ENCODE measurements around the gene EIF4A3.
"Not testable (repeated sequence)": the region's sequence is repeated elsewhere in the genome, so short reads cannot be mapped to it uniquely, and the experiment has no call there.

Gene EIF4A3

DNA sequence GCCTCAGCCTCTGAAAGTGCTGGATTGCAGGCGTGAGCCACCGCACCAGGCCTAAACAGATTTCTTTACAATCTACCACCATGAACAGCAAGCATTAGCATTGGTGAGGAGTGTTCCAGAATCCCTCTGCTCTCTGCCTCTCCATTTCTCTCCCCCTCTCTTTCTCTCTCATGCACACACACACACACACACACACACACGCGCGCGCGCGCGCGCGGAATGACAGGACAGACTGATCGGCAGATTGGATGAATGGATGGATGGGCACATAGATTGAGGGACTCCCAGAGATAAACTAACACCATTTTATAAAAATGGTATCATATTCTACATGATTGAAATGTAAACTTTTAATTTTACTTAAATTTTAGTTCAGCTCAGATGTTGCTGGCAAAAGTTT lies 26.2 kb upstream of the EIF4A3 start:
- no peak for DNase-seq (ENCODE audit: low spot score)

GRCh38 chr17:80171681-80172080 lies 24.8 kb upstream of the EIF4A3 start:
- DNase-seq (ENCODE audit: low spot score) = no peak

GRCh38 chr17:80169784-80170500 lies 23.0 kb upstream of the EIF4A3 start, which contains the start of gene CARD14:
Gene CARD14, plus strand, starts transcription at chr17:80170030. Its CDS starts 11,409 bp downstream, at chr17:80181439.
- DNase-seq (ENCODE audit: low spot score) = peak; percentile 55

GRCh38 chr17:80169107-80169506 lies 22.2 kb upstream of the EIF4A3 start:
- DNase-seq (ENCODE audit: low spot score) = no peak

DNA sequence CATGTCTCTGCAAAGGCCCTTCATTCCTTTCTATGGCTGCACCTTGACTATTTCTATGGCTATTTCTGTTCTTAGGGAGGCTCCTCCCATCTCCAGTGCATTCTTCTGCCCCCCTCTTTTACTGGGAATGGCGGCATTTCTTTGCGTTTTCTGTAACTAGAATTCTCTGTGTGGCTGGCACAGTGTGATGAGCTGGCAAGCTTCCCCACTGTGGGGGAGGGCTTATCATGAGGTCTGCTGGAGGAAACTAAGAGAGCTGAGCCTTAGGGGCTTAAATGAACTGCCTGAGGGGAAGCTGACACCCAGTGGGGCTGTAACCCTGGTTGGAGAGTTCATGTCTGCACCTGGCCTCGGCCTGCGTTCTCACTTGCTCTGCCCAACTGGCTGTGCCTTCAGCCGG lies 21.4 kb upstream of the EIF4A3 start:
- DNase-seq (ENCODE audit: low spot score) = no peak

DNA sequence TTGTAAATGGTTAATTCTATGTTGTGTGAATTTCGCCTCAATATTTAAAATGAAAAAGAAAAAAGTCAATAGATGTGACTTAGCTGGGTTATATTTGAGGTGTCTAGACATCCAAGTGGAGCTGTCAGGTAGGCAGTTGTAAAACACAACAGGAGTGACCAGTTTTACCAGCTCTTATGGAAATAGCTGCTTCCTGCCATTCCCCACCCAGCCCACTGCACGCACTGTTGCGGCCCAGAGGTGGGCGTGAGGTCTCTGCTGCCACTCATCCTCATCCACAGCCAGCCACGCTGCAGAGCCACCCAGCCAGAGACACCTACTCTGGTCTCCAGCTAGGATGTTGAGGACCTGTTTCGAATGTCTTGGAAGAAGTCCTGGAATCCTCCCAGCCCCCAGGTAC lies 19.5 kb upstream of the EIF4A3 start:
- no peak for DNase-seq (ENCODE audit: low spot score)

DNA sequence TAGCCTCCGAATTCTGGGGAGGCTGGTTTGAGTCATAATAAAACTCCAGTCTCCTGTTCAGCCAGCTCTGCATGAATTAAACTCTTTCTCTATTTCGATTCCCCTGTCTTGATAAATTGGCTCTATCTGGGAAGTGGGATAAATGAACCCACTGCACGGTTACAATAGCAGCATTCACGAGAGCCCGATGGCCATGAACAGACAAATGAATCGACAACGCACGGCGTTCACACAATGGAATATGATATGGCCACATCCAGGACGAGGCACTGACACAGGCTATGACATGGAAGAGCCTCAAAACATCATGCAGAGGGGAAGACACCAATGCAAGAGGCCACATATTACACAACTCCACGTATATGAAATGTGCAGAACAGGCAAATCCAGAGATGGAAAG lies 17.3 kb upstream of the EIF4A3 start:
- DNase-seq (ENCODE audit: low spot score) = no peak

GRCh38 chr17:80163336-80163735 lies 16.4 kb upstream of the EIF4A3 start:
- no peak for DNase-seq (ENCODE audit: low spot score)

DNA sequence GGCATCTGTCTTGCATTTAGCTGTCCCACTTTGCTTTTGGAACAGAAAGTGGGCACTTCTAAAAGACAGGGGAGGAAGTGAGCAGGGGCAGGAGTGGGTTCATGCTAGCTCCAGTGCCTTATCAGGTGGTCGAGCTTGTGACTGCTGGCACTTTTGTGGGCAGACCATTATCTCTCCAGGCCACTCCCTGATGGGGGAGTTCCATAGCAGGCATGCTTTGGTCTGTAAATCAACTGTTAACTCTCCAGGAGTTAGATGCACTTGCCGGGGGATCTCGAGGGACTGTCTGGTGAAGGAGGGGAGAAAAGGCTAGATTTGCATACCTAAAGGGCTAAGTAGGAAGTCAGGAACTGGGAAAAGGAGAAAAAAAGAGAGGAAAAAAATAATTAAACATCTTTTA lies 13.6 kb upstream of the EIF4A3 start:
- DNase-seq (ENCODE audit: low spot score) = no peak

DNA sequence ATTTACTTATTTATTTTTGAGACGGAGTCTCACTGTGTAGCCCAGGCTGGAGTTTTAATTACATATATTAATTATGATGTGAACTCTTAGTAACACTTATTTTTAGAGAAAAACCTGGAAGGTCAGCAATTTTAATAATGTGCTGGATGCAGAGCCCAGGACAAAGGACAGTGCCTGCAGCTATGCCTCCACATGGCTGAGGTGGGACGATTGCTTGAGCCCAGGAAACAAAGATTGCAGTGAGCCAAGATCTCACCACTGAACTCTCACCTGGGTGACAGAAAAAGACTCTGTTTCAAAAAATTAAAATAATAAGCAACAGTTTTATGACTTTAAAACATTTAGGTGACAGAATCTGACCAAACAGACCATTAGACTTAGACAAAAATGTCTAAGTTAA lies 11.9 kb upstream of the EIF4A3 start:
- DNase-seq (ENCODE audit: low spot score) = no peak

DNA sequence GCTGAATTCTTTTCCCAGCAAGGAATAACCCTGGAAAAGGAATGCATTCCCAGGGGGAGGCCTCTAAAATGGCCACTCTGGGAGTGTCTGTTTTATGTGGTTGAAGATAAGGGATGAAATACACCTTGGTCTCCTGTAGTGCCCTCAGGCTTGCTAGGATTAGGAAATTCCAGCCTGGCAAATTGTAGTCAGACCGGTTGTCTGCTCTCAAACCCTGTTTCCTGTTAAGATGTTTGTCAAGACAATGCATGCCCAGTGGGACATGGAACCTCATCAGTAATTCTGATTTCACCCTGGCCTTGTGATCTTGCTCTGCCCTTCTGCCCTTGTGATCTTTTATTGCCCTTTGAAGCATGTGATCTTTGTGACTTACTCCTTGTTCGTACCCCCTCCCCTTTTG lies 8.7 kb upstream of the EIF4A3 start:
- DNase-seq (ENCODE audit: low spot score) = not testable (repeated sequence)

DNA sequence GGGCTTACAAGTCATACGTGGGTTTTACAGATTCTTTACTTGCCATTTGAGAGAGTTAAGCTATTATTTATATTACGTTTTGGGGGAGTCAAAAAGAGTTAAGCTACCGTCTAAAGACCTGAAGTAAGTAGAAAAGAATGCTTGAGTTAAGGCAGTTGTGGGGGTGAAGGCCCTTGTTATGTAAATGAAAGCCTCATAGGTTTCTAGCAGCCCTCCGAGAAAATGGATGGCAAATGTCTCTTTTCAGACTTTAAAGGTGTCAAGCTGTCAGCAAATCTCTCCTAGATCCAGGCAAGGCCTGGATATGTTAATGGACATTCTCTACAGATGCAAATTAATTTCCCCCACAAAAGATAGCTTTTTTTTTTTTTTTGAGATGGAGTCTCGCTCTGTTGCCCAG lies 7.2 kb upstream of the EIF4A3 start:
- DNase-seq (ENCODE audit: low spot score) = no peak

DNA sequence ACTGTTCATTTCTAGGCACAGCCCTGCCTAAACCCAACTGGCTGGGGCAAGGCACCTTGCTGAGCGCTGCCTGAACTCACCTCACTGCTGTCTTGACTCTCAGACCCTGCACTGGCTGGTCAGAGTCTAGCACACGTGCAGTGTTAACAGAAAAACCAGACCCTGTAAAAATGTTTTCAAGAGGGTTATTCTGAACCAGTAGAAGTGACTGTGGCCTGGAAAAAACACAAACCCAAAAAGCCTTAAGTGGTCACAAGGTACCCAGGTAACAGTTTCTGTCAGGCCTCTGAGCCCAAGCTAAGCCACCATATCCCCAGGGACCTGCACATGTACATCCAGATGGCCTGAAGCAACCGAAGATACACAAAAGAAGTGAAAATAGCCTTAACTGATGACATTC lies 6.1 kb upstream of the EIF4A3 start:
- DNase-seq (ENCODE audit: low spot score) = no peak

DNA sequence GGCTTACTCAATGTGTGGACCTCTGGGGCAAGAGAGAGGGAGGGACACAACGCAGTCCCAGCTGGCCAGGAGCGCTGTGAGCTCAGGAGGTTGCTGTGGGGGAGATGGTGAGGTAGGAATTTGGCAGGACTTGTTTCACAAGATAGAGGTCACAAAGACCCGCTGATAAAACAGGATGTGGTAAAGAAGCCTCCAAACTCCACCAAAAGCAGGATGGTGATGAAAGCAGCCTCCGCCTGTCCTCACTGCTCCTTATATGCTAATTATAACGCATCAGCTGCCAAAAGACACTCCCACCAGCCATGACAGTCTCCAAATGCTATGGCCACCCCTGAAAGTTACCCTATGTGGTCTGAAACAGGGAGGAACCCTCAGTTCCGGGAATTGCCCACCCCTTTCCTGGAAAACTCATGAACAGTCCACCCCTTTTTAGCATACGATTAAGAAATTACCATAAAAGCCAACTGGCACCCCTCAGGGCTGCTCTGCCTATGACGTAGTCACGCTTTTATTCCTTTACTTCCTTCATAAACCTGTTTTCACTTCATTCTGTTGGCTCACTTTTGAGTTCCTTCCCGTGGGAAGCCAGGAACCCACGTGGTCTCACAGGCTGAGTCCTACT lies 5.3 kb upstream of the EIF4A3 start:
- no peak for DNase-seq (ENCODE audit: low spot score)

- DNase-seq (ENCODE audit: low spot score) = no peak
These were observed 4.4 kb upstream of the EIF4A3 start for GRCh38 chr17:80151333-80151732.

DNA sequence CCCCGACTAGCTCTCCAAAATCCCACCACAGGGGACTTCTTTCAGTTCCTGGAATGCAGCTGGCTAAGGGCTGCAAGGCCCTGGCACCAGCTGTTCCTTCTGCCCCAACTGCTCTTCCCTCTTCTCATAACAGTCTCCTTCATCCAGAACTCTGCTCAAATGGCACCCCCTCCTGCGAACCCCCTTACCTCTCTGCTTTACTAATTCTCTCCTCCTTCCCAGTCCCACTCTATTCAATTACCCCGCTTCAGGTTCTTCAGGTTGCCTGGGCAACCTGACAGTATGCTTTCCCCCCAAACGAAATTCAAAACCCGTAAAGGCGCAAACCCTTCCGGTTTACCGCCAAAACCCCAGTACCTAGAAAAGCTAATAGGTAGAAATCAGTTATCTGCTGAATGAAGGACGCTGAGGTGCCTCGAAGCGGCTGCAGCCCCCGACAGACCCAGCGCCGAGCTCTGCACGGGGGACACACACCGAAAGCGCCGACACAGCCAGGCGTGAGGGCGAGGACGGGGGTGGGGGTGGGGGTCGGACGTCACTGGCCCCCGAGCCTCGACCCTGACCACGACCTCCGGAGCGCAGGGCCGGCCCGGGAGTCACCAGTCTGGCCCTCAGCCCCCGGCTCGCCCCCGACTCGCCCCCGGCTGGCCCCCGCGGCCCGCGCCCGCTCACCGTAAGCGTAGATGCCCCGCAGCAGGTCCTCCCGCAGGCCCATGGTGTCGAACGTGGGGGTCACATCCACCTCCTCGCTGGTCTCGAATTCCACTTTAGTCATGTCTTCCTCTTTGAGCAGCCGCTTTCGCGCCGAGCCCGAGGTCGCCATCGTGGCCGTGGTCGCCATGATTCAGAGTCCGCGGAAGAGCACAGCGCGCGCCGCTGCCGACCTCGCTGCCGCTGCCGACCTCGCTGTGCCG lies 550 bp downstream of the EIF4A3 start:
- DNase-seq (ENCODE audit: low spot score) = peak; percentile 35

DNA sequence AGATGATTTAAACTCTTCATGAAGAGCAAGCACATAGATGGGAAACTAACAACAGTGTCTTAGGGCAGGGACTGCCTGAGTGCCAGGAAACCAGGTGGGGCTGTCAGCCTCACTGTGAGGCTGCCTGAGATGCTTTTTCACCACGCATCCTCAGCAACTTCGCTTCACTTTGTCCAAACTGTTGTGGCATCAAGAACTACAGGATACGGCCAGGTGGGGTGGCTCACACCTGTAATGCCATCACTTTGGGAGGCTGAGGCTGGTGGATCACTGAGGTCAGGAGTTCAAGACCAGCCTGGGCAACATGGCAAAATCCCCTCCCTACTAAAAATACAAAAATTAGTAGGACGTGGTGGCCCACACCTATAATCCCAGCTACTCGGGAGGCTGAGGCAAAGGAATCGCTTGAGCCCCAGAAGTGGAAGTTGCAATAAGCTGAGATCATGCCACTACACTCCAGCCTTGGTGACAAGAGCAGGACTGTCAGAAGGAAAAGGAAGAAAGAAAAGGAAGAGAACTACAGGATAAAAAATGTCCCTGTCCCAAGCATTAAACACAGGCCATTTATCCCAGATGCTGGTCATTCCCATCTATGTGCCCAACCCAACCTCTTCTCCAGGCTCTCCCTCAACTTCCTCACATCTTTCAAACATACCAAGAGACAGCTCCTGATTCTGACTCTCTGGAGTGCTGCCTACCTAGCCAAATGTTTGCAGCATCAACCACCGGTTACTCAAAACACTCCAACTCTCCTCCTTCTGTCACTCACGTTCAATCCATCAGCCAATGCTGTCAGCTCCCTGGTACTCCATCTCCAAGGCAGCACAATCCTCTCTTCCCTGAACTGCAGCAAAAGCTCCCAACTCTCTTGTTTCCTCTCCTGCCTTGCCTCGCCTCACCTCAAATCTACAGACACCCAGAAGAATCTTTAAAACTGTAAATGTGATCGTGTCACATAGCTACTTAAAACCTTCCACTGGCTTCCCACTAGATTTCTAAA lies 1.6 kb downstream of the EIF4A3 start:
- DNase-seq (ENCODE audit: low spot score) = no peak

DNA sequence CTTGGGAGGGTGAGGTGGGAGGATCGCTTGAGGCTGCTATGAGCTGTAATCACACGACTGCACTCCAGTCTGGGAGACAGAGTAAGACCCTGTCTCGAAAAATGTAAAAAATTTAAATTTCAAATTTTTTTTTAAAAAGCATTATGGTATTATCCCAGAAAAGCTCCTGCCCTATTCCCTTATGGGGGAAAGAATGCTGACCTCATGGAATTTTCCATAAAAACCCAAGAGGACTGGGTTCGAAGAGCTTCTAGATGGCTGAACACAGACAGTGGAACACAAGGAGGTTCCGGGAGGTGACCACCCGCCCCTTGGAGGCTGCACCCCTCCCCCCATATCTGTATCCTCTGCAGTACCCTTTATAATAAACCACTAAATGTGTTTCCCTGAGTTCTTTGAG lies 4.0 kb downstream of the EIF4A3 start:
- no peak for DNase-seq (ENCODE audit: low spot score)

GRCh38 chr17:80141463-80142165 lies 5.3 kb downstream of the EIF4A3 start:
- DNase-seq (ENCODE audit: low spot score) = no peak

DNA sequence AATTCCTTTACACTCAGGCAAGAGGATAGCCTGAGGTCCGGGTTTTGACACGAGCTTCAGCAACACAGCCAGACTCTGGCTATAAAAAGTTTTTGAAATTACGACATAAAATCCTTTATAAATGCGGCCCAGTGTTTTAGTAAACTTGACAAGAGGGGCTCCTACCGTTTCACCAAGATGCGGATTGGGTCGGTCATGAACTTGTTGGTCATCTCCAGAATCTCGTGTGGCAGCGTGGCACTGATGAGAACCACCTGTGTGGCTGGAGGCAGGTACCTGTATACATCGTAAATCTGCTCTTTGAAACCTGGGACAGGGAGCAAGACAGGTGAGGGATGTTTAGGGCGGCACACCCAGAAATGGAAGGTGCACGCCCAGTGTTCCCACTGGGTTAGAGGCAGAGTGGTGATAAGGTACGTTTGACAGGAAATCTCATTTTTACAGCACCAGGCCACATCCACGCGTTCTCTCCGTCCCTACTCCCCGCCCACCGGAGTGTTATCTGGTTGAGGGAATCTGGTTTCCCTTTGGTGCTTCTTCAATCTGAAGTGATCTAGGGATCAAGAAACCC lies 8.0 kb downstream of the EIF4A3 start:
- DNase-seq (ENCODE audit: low spot score) = no peak
